Thoracic aorta (tissue), 2 donors: Measurements from ENCODE around the gene PROC. TPM values are rescaled to one million over a fixed set of nuclear protein-coding genes. Genes with fewer than 3 reads are reported as not detected.

ENCODE experiments used
- ATAC-seq: fragments of 150-250 bp; one replicate; pipeline ENCODE4 v1.8.0; 2017; ENCODE audit warnings: low read depth; ENCODE audit not compliant: insufficient number of reproducible peaks, low FRiP score
- DNase-seq: peaks from one replicate; pipeline ENCODE4 v3.0.0-alpha.2; 2020; ENCODE audit warnings: low spot score
- H3K27ac ChIP-seq, 2 donors: fragments of 200-600 bp; sonication (generic); 1 replicate in 1 of 2; 2 replicates in 1 of 2; pipeline ENCODE4 v1.5.1; 2016; ENCODE audit warnings: mild to moderate bottlenecking in 2 of 2, moderate library complexity in 2 of 2
- H3K27me3 ChIP-seq: fragments of 200-600 bp; sonication (generic); replicated peaks from 2 replicates; pipeline ENCODE4 v1.6.0; 2016; ENCODE audit warnings: mild to moderate bottlenecking; ENCODE audit not compliant: insufficient read depth
- H3K36me3 ChIP-seq: fragments of 200-600 bp; sonication (generic); one replicate; pipeline ENCODE4 v1.5.1; 2016
- H3K4me1 ChIP-seq, 2 donors: fragments of 200-600 bp; sonication (generic); 1 replicate in 1 of 2; 2 replicates in 1 of 2; pipeline versions ENCODE4 v1.5.1 to v1.6.0; 2016; ENCODE audit warnings: low read depth in 2 of 2, mild to moderate bottlenecking in 1 of 2; ENCODE audit not compliant: control insufficient read depth in 1 of 2
- H3K4me3 ChIP-seq: fragments of 200-600 bp; sonication (generic); 2 replicates; pipeline ENCODE4 v1.5.1; 2016; ENCODE audit warnings: mild to moderate bottlenecking
- H3K9me3 ChIP-seq: fragments of 200-600 bp; sonication (generic); 2 replicates; pipeline ENCODE4 v1.5.1; 2016
- CTCF ChIP-seq: fragments of 200-600 bp; sonication (generic); IDR thresholded peaks from one replicate; pipeline ENCODE4 v1.5.1; 2019; ENCODE audit warnings: antibody characterized with exemption
- total RNA-seq, 2 donors: library from RNA; depleted of rRNA; stranded (reverse); fragments of >200 nt; gene quantifications; one replicate each; pipeline versions ENCODE4 v1.1.0 to v1.2.3, GENCODE V29; 2016

PROC gene
- total RNA-seq, 2 donors from 2014 or later, result not detected

- Histone ChIP-seq H3K4me3 (no peak overlapping the region), H3K27me3 (no peaks in the 10 kb centered on the region), H3K36me3 (no peaks in the 10 kb centered on the region), H3K4me1 (no peaks in the 10 kb centered on the region), H3K27ac (no peak overlapping the region), H3K9me3 (no peaks in the 10 kb centered on the region)
- no peak for DNase-seq
- TF ChIP-seq CTCF, result no peak
- no peak for ATAC-seq
Measured at GRCh38 chr2:127454595-127455565, 36.7 kb downstream of the PROC start.

- H3K4me1 ChIP-seq, result no peaks in the 10 kb centered on the region
- no peak overlapping the region for H3K27ac ChIP-seq
- no peaks in the 10 kb centered on the region for H3K9me3 ChIP-seq
- DNase-seq, result no peak
- H3K36me3 ChIP-seq, result no peaks in the 10 kb centered on the region
- no peak for TF ChIP-seq CTCF
- H3K4me3 ChIP-seq, result no peak overlapping the region
- no peaks in the 10 kb centered on the region for H3K27me3 ChIP-seq
- ATAC-seq, result no peak
Measured at GRCh38 chr2:127455566-127456493, 37.6 kb downstream of the PROC start.

- H3K36me3 ChIP-seq, result no peaks in the 10 kb centered on the region
- no peak for ATAC-seq
- DNase-seq, result no peak
- H3K4me3 ChIP-seq, result no peak overlapping the region
- no peaks in the 10 kb centered on the region for H3K27me3 ChIP-seq
- H3K27ac ChIP-seq, result no peak overlapping the region
- no peaks in the 10 kb centered on the region for H3K4me1 ChIP-seq
- TF ChIP-seq CTCF, result no peak
- H3K9me3 ChIP-seq, result no peaks in the 10 kb centered on the region
Measured at GRCh38 chr2:127456960-127457359, 38.7 kb downstream of the PROC start.

GRCh38 chr2:127462461-127462860 lies 44.2 kb downstream of the PROC start:
- H3K4me3 ChIP-seq, result no peak overlapping the region
- TF ChIP-seq CTCF, result no peak
- H3K4me1 ChIP-seq, result no peaks in the 10 kb centered on the region
- DNase-seq (no peak), ATAC-seq (no peak)
- no peak overlapping the region for H3K27ac ChIP-seq
- H3K27me3 ChIP-seq, result no peaks in the 10 kb centered on the region
- H3K36me3 ChIP-seq, result no peaks in the 10 kb centered on the region
- H3K9me3 ChIP-seq, result no peaks in the 10 kb centered on the region
